Nephron progenitor cell (in vitro differentiated cells): ENCODE data around the gene CLEC16A.

Experiments
- DNase-seq: peaks from one replicate; pipeline ENCODE4 v3.0.0; 2021
- H3K27ac Mint-ChIP-seq: 2 replicates; pipeline ENCODE4 v1.8.0; 2021; ENCODE audit warnings: mild to moderate bottlenecking, moderate library complexity, mixed read lengths
- H3K27me3 Mint-ChIP-seq: 2 replicates; pipeline ENCODE4 v1.8.0; 2021; ENCODE audit warnings: mild to moderate bottlenecking, low read depth, mixed read lengths; ENCODE audit not compliant: poor library complexity
- H3K36me3 Mint-ChIP-seq: 2 replicates; pipeline ENCODE4 v1.8.0; 2021; ENCODE audit warnings: low read depth, mixed read lengths
- H3K4me1 Mint-ChIP-seq: 2 replicates; pipeline ENCODE4 v1.8.0; 2021; ENCODE audit warnings: mixed read lengths
- H3K4me3 Mint-ChIP-seq: 2 replicates; pipeline ENCODE4 v1.8.0; 2021; ENCODE audit warnings: mild to moderate bottlenecking, moderate library complexity, mixed read lengths
- H3K9me3 Mint-ChIP-seq: 2 replicates; pipeline ENCODE4 v1.8.0; 2021; ENCODE audit warnings: mild to moderate bottlenecking, moderate library complexity, mixed read lengths
- TF ChIP-seq, protein P1 (sequence below): fragments of 200-600 bp; sonication (generic); IDR thresholded peaks from 2 replicates; pipeline ENCODE4 v1.5.0; 2021; ENCODE audit warnings: antibody characterized with exemption

CLEC16A gene

DNA sequence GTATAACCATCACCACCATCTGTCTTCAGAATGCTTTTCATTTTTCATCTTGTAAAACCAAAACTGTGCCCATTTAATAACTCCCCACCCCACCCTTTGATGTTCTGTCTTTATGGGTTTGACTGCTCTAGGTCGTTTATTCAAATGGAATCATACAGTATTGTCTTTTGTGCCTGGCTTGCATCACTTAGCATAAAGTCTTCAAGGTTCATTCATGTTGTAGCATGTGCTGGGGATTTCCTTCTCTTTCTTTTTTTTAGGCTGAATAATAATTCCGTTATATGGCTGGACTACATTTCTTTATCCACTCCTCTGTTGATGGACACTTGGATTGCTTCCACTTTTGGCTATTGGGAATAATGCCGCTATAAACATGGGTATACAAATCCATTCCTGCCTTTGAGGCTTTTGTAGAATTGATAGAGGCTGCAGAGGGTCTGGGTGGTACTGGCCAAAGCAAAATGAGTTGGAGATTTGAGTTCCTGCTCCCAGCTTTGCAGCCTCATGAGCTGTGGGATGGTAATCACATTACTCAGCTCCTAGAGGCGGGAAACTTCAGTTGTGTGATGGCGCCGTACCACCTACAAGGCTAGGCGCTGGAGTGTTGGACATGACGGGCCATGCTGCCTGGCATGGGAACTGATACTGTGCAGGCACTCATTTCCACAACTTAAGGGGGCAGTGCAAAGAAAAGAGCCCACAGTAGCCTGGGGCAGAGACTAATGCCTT lies 64.8 kb downstream of the CLEC16A start:
- peaks cover 56% of the 10 kb centered on the region for H3K36me3 Mint-ChIP-seq
- H3K27ac Mint-ChIP-seq = no peak overlapping the region

DNA sequence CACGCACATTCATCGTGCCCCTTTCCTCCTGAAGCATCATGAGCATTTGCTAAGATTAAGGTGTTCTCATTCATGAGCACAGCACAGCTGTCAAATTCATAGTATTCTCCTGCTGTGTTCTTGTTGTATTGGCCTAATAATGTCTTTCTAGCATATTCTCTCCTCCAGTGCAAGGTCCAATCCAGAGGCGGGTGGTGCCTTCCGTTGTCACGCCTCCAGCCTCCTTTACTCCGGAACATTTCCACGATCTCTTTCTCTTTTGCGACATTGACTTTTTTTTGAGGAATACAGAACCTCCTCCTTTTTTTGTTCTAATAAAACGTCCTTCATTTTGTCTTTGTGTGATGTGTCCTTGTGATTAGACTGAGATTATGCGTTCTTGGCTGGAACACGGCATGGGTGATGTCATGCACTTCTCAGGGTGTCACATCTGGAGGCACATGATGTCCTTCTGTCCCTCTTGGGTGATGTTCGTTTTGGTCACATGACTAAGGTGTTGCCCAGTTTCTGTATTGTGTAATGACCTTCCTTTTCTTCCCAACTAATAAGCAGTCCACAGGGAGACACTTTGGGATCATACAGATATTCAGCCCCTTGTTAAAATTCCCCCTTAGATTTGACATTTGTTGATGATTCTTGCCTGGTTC lies 66.3 kb downstream of the CLEC16A start:
- Mint-ChIP-seq H3K4me1 (peaks cover 10% of the 10 kb centered on the region), H3K27me3 (peaks cover 3% of the 10 kb centered on the region), H3K9me3 (peaks cover 14% of the 10 kb centered on the region), H3K36me3 (peaks cover 58% of the 10 kb centered on the region), H3K27ac (no peak overlapping the region), H3K4me3 (no peak overlapping the region)
- no peak for DNase-seq
- TF ChIP-seq, protein P1, sequence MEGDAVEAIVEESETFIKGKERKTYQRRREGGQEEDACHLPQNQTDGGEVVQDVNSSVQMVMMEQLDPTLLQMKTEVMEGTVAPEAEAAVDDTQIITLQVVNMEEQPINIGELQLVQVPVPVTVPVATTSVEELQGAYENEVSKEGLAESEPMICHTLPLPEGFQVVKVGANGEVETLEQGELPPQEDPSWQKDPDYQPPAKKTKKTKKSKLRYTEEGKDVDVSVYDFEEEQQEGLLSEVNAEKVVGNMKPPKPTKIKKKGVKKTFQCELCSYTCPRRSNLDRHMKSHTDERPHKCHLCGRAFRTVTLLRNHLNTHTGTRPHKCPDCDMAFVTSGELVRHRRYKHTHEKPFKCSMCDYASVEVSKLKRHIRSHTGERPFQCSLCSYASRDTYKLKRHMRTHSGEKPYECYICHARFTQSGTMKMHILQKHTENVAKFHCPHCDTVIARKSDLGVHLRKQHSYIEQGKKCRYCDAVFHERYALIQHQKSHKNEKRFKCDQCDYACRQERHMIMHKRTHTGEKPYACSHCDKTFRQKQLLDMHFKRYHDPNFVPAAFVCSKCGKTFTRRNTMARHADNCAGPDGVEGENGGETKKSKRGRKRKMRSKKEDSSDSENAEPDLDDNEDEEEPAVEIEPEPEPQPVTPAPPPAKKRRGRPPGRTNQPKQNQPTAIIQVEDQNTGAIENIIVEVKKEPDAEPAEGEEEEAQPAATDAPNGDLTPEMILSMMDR = no peak

More for the DNA sequence above, 64.8 kb downstream of the CLEC16A start:
- Mint-ChIP-seq H3K4me3 (no peak overlapping the region), H3K9me3 (peaks cover 14% of the 10 kb centered on the region), H3K4me1 (peaks cover 10% of the 10 kb centered on the region), H3K27me3 (peaks cover 5% of the 10 kb centered on the region)
- TF ChIP-seq, protein P1 = no peak
- DNase-seq = no peak

DNA sequence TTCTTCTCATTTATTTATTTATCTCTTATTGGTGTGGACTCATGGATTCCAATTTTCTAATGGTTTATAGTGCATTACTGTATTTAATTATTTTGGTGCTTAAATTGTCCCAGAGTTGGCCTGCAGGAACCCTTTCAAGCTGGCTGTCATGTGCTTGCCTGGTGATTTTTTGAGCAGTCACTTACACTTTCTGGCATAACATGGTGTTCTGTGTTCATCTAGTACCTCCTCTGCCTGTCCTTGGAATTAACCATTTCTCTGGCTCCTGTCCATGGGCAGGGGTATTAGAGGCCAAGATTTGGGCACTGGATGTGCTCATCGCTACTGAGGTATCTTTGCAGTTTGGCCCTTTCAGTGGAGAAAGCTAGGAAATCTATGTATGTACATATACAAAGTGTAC lies 67.0 kb downstream of the CLEC16A start:
- no peak for DNase-seq
- H3K4me3 Mint-ChIP-seq = no peak overlapping the region
- H3K9me3 Mint-ChIP-seq = peaks cover 14% of the 10 kb centered on the region
- peaks cover 3% of the 10 kb centered on the region for H3K27me3 Mint-ChIP-seq
- H3K4me1 Mint-ChIP-seq = peaks cover 10% of the 10 kb centered on the region
- no peak overlapping the region for H3K27ac Mint-ChIP-seq
- H3K36me3 Mint-ChIP-seq = peaks cover 58% of the 10 kb centered on the region
- TF ChIP-seq, protein P1 = no peak

DNA sequence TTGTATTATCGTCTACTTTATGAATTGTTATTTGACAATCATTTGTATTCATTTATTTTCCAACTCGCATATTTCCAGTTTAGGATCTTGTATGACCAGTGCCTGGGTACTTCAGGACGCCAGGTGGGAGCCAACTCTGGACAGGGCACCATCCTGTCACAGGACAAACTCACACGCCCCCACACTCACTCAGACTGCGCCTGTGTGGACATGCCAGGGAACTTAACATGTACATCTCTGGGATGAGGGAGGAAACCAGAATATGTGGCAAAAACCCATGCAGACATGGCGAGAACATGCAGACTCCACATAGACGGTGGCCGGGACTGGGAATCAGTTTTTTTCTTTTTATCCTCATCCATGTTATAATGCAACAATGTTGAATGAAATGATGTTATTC lies 68.5 kb downstream of the CLEC16A start:
- Mint-ChIP-seq H3K4me1 (peaks cover 12% of the 10 kb centered on the region), H3K9me3 (peaks cover 17% of the 10 kb centered on the region), H3K27ac (no peak overlapping the region), H3K27me3 (peaks cover 3% of the 10 kb centered on the region), H3K4me3 (no peak overlapping the region), H3K36me3 (peaks cover 62% of the 10 kb centered on the region)
- TF ChIP-seq, protein P1 = no peak
- no peak for DNase-seq

DNA sequence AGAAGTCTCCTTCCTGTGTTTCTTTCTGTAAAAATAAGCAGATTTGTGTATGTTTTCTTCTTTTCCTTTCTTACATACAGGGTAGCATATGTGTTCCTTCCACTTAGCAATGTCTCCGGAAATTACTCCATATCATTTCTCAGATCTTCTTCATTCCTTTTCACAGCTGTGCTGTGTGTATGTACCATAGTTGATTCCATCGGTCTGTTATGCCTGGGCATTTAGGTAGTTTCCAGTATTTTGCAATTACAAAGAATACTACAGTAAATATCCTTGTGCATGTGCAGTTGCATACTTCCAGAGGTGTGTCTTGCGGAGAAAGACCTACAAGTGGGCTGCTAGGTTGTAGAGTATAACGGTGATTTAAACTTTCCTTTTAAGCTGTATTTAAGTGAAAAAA lies 69.8 kb downstream of the CLEC16A start:
- Mint-ChIP-seq H3K9me3 (peaks cover 17% of the 10 kb centered on the region), H3K4me3 (no peak overlapping the region), H3K27ac (no peak overlapping the region), H3K27me3 (peaks cover under 1% of the 10 kb centered on the region), H3K4me1 (peaks cover 7% of the 10 kb centered on the region), H3K36me3 (peaks cover 57% of the 10 kb centered on the region)
- no peak for DNase-seq
- TF ChIP-seq, protein P1 = no peak

DNA sequence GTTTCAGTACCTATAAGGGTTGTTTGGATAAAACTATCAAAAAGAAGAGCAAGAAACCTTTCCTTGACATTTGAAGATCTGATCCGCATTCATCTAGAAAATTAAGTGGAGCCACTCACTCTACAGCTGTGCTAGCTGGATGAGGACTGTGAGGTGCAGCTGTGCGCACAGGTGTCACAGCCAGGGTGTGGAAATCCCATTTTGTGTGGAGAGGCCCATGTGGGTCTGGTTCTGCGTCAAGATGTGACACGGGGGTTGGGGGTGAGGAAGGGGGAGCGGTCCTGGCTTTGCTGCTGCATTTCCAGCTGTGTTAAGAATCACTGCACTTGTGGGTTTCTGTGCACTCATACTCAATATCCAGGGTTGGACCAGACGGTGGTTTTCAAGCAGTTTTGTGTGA lies 70.7 kb downstream of the CLEC16A start:
- no peaks in the 10 kb centered on the region for H3K27me3 Mint-ChIP-seq
- no peak overlapping the region for H3K4me3 Mint-ChIP-seq
- peaks cover 51% of the 10 kb centered on the region for H3K36me3 Mint-ChIP-seq
- peaks cover 7% of the 10 kb centered on the region for H3K4me1 Mint-ChIP-seq
- DNase-seq = no peak
- no peak overlapping the region for H3K27ac Mint-ChIP-seq
- peaks cover 17% of the 10 kb centered on the region for H3K9me3 Mint-ChIP-seq
- TF ChIP-seq, protein P1 = no peak
